ENCODE data around the gene DOCK4. TPM values are rescaled to one million over a fixed set of nuclear protein-coding genes. Genes with fewer than 3 reads are reported as not detected.

DOCK4 gene
- total RNA-seq, 4 donors from 2014 or later, result 12.7 to 28.4 (median 19.5) TPM

DNA sequence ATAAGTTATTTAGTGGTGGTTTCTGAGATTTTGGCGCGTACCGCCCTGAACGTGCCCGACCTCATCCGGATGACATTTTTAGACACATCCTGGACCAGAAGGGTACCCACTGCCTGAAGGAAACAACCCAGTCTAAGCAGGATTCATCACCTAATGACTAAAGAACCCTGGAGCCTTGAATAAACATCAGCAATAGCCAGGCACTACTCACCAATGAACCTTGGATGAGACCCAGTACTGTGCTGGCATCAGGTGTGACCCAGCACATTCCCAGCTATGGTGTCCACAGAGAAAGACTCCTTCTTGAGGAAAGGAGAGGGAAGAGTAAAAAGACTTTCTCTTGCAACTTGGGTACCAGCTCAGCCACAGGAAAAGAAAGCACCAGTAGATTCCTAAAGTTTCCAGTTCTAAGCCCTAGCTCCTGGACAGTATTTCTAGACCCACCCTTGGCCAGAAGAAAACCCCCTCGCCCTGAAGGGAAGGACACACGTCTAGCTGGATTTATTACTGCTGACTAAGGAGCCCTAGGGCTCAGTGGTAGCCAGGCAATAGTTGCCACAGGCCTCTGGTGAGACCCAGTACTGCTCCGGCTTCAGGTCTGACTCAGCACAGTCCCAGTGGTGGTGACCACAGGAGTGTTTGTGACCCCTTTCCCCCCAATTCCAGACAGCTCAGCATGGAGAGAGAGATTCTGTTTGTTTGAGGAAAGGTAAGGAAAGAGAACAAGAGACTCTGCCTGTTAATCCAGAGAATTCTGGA is 32.8 kb upstream of the DOCK4 start:
- H3K27me3 ChIP-seq, result no peaks in the 10 kb centered on the region
- no peaks in the 10 kb centered on the region for H3K9me3 ChIP-seq
- 67 to 92% methylated on average over 1 to 9 of the region's 9 CpGs for WGBS, 2 donors (ENCODE audit: low coverage in 1 of 2)
- intact Hi-C loops (cut with DNase I; ENCODE audit: low total_unique reads), result no loop called here
- peaks cover 0 to 8% (median 0%) of the 10 kb centered on the region in 4 donors for H3K4me1 ChIP-seq
- in situ Hi-C loops (cut with MboI; ENCODE audit: low pct_ligation_motif_present in 1 of 4, low pct_unique_long_range_greater_than_20kb in 1 of 4, low sequenced_read_pairs in 3 of 4), result no loop called here
- H3K27ac ChIP-seq, result no peak overlapping the region
- no peak overlapping the region for H3K4me3 ChIP-seq
- TF ChIP-seq EP300 (IDR thresholded peaks at IDR 0.05; ENCODE audit: low read depth) (no peak), POLR2AphosphoS5 (IDR thresholded peaks at IDR 0.05) (no peak), POLR2A (IDR thresholded peaks at IDR 0.05) (no peak)
- TF ChIP-seq, protein P1, sequence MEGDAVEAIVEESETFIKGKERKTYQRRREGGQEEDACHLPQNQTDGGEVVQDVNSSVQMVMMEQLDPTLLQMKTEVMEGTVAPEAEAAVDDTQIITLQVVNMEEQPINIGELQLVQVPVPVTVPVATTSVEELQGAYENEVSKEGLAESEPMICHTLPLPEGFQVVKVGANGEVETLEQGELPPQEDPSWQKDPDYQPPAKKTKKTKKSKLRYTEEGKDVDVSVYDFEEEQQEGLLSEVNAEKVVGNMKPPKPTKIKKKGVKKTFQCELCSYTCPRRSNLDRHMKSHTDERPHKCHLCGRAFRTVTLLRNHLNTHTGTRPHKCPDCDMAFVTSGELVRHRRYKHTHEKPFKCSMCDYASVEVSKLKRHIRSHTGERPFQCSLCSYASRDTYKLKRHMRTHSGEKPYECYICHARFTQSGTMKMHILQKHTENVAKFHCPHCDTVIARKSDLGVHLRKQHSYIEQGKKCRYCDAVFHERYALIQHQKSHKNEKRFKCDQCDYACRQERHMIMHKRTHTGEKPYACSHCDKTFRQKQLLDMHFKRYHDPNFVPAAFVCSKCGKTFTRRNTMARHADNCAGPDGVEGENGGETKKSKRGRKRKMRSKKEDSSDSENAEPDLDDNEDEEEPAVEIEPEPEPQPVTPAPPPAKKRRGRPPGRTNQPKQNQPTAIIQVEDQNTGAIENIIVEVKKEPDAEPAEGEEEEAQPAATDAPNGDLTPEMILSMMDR (IDR thresholded peaks at IDR 0.05), result no peak
- no peak for DNase-seq
- H3K36me3 ChIP-seq, result no peaks in the 10 kb centered on the region

DNA sequence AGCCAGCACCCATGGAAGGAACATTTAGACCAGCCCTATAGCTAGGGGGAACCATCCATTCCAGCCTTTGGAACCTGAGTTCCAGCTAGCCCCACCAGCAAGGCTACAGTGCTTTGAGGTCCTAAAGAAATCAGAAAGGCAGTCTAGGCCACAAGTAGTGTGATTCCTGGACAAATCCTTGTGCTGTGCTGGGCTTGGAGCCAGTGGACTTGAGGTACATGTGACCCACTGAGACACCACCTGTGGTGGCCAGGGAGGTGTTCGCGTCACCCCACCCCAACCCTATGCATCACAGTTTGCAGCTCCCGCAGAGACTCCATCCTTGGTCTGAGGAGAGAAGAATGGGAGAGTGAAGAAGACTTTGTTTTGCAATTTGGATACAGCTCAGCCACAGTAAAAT is 32.1 kb upstream of the DOCK4 start:
- peaks cover 0 to 11% (median 0%) of the 10 kb centered on the region in 4 donors for H3K4me1 ChIP-seq

DNA sequence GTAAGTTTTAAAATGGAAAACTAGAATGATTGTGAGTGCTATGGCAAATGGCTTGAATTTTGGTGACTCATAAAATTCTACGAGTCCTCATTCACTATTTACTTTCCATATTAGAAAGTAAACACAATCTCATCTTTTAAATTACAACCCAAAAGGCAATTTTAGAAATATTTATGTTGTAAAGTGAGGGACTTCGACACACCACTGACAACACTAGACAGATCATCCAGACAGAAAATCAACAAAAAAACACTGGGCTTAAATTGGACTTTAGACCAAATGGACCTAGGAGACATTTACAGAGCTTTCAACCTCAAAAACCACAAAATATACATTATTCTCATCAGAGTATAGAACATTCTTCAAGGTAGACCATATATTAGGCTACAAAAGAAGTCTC is 30.4 kb upstream of the DOCK4 start:
- H3K27ac ChIP-seq, result no peak overlapping the region
- TF ChIP-seq POLR2AphosphoS5 (IDR thresholded peaks at IDR 0.05) (no peak), POLR2A (IDR thresholded peaks at IDR 0.05) (no peak), EP300 (IDR thresholded peaks at IDR 0.05; ENCODE audit: low read depth) (no peak)
- TF ChIP-seq, protein P1 (IDR thresholded peaks at IDR 0.05), result no peak
- intact Hi-C loops (cut with DNase I; ENCODE audit: low total_unique reads), result no loop called here
- DNase-seq, result no peak
- H3K4me1 ChIP-seq, result peaks cover 0 to 11% (median 0%) of the 10 kb centered on the region in 4 donors
- H3K4me3 ChIP-seq, result no peak overlapping the region
- no peaks in the 10 kb centered on the region for H3K27me3 ChIP-seq
- in situ Hi-C loops (cut with MboI; ENCODE audit: low pct_ligation_motif_present in 1 of 4, low pct_unique_long_range_greater_than_20kb in 1 of 4, low sequenced_read_pairs in 3 of 4), result no loop called here
- H3K36me3 ChIP-seq, result no peaks in the 10 kb centered on the region
- WGBS, 2 donors (ENCODE audit: low coverage in 1 of 2), result 56 to 65% methylated on average over 2 of the region's 2 CpGs
- H3K9me3 ChIP-seq, result no peaks in the 10 kb centered on the region

More for the DNA sequence above, 32.1 kb upstream of the DOCK4 start:
- WGBS, 2 donors (ENCODE audit: low coverage in 1 of 2), result 100% methylated on average over 3 of the region's 3 CpGs; no CpG with 5 or more reads in 1 of the 2 donors
- in situ Hi-C loops (cut with MboI; ENCODE audit: low pct_ligation_motif_present in 1 of 4, low pct_unique_long_range_greater_than_20kb in 1 of 4, low sequenced_read_pairs in 3 of 4), result no loop called here
- no peak for DNase-seq
- Histone ChIP-seq H3K36me3 (no peaks in the 10 kb centered on the region), H3K27ac (no peak overlapping the region), H3K9me3 (no peaks in the 10 kb centered on the region), H3K27me3 (no peaks in the 10 kb centered on the region), H3K4me3 (no peak overlapping the region)
- intact Hi-C loops (cut with DNase I; ENCODE audit: low total_unique reads), result no loop called here
- no peak for TF ChIP-seq POLR2A (IDR thresholded peaks at IDR 0.05)
- TF ChIP-seq, protein P1 (IDR thresholded peaks at IDR 0.05), result no peak
- no peak for TF ChIP-seq EP300 (IDR thresholded peaks at IDR 0.05; ENCODE audit: low read depth)
- TF ChIP-seq POLR2AphosphoS5 (IDR thresholded peaks at IDR 0.05), result no peak

DNA sequence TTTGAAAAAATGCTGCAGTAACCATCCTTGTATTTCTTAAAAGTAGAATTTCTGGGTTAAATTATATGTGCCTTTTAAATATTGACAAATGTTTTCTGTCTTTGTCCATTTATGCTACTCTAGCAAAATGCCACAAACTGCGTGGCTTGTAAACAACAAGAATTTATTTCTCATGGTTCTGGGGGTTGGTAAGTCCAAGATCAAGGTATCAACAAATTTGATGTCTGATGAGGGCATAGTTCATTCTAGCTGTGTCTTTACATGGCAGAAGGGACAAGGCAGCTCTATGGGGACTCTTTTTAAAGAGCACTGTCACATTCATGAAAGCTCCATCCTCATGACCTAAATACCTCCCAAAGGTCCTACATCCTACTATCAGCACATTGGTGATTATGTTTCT is 27.9 kb upstream of the DOCK4 start:
- WGBS, 2 donors (ENCODE audit: low coverage in 1 of 2), result 100% methylated on average over 1 of the region's 1 CpG
- Histone ChIP-seq H3K4me1 (peaks cover 0 to 6% (median 0%) of the 10 kb centered on the region in 4 donors), H3K4me3 (no peak overlapping the region), H3K27me3 (no peaks in the 10 kb centered on the region), H3K27ac (no peak overlapping the region), H3K9me3 (no peaks in the 10 kb centered on the region), H3K36me3 (no peaks in the 10 kb centered on the region)
- TF ChIP-seq POLR2AphosphoS5 (IDR thresholded peaks at IDR 0.05) (no peak), EP300 (IDR thresholded peaks at IDR 0.05; ENCODE audit: low read depth) (no peak), POLR2A (IDR thresholded peaks at IDR 0.05) (no peak)
- TF ChIP-seq, protein P1 (IDR thresholded peaks at IDR 0.05), result no peak
- no peak for DNase-seq
- intact Hi-C loops (cut with DNase I; ENCODE audit: low total_unique reads) (no loop called here), in situ Hi-C loops (cut with MboI; ENCODE audit: low pct_ligation_motif_present in 1 of 4, low pct_unique_long_range_greater_than_20kb in 1 of 4, low sequenced_read_pairs in 3 of 4) (no loop called here)
